GM23248 (cell line): ENCODE data around the gene SUDS3.

Experiments used
- EZH2 ChIP-seq: fragments of 200-600 bp; sonication (generic); IDR thresholded peaks from 2 replicates; pipeline ENCODE4 v1.6.1; 2018; ENCODE audit warnings: antibody characterized with exemption, mild to moderate bottlenecking; ENCODE audit not compliant: insufficient read depth, poor library complexity, severe bottlenecking
- EZH2phosphoT487 ChIP-seq: fragments of 200-600 bp; sonication (generic); IDR thresholded peaks from 2 replicates; pipeline ENCODE4 v1.6.1; 2018; ENCODE audit warnings: antibody characterized with exemption, moderate library complexity, mild to moderate bottlenecking, low read depth; ENCODE audit not compliant: insufficient read depth

DNA sequence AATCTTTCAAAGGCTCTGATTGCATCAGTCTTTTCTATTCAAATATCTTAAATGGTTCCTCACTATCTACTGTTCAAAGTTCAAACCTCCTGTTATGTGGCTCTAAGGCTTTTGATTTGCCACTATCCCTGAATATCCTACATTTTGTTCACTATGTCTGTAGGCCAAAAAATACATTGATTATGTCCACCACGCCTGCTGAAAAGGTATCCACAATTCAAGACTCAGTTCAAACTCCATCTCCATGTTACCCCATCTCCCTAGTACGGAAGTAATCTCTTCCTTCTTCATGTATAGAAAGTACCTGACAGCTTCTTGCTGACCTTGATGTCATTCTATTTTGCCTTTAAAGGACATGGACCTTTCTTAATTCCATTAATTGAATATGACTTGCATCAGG lies 28.4 kb upstream of the SUDS3 start:
- no peak for TF ChIP-seq EZH2
- TF ChIP-seq EZH2phosphoT487: no peak
